SU-DHL-6 (cell line): ENCODE results near the gene MTA2.

Experiments used
- CTCF ChIP-seq: fragments of 200-600 bp; sonication (generic); IDR thresholded peaks from one replicate; pipeline ENCODE4 v1.5.1; 2017; ENCODE audit warnings: antibody characterized with exemption, mild to moderate bottlenecking, low read length, moderate library complexity; ENCODE audit not compliant: insufficient read depth, poor library complexity, severe bottlenecking
- EZH2phosphoT487 ChIP-seq: fragments of 200-600 bp; sonication (generic), shearing (Covaris generic); conservative IDR thresholded peaks from 2 replicates; pipeline ENCODE4 v1.6.1; 2018; ENCODE audit warnings: mild to moderate bottlenecking, antibody characterized with exemption, low read length, moderate library complexity, mixed read lengths

- TF ChIP-seq CTCF (no peak), EZH2phosphoT487 (no peak)
Observed at GRCh38 chr11:62649486-62649885, 47.8 kb upstream of the MTA2 start.
